RWPE1 (cell line): Measurements from ENCODE around the gene AP3D1.

Experiments
- CTCF ChIA-PET: fragments of 350-600 bp; sonication (Branson Sonifier 250); formaldehyde crosslinking; extraction: SDS; loops from one replicate; lab custom pipeline; 2021; lab: Yijun Ruan, JAX
- POLR2A ChIA-PET: fragments of 400-600 bp; formaldehyde crosslinking; extraction: SDS; loops from one replicate; lab custom pipeline; 2020; ENCODE audit warnings: antibody characterized with exemption; ENCODE audit not compliant: low non-redundant PET; lab: Yijun Ruan, JAX
- DNase-seq: peaks from one replicate; pipeline ENCODE4 v3.0.0; 2012; ENCODE audit warnings: low spot score
- H3K27ac ChIP-seq: fragments of 450-650 bp; 2 replicates; pipeline ENCODE4 v1.5.1; 2017
- TF ChIP-seq, protein P1 (sequence below): fragments of 450-650 bp; conservative IDR thresholded peaks from 2 replicates; pipeline ENCODE4 v1.5.1; 2017; ENCODE audit warnings: low read depth, mild to moderate bottlenecking

The AP3D1 gene

DNA sequence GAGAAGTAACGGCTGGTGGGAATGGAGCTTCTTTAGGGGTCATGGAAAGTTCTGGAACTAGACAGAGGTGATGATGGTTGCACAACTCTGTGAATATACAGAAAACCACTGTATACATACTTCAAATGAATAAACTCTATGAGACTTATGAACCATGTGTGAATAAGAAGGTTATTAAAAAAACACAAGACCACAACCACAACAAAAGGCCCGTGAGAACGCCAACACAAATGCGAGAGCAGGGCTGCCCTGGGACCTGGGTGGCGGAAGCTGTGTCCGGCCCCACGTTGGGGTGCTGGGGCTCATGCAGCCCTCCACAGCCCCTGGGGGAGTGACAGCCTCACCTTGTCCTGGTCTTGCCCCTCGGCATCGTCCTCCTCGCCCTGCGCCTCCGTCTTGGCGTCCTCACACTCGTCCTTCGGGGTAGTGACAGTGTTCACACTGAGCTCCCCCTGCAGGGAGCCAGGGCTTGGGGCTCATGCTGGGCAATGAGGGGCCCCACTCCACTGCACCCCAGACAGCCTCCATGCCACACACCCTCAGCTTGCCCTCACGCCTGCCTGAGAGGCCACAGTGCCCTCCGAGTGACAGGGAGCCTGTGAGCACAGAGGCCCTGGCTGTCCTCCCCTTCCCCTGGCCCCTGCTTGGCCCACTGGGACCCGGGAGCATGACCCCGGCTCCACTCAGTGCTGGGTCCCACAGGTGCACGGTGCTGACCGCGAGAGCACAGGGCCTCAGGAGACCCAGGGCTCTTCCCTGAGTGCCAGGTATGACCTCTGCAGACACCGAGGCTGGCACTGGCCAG, 38.6 kb downstream of the AP3D1 start:
- TF ChIP-seq, protein P1, sequence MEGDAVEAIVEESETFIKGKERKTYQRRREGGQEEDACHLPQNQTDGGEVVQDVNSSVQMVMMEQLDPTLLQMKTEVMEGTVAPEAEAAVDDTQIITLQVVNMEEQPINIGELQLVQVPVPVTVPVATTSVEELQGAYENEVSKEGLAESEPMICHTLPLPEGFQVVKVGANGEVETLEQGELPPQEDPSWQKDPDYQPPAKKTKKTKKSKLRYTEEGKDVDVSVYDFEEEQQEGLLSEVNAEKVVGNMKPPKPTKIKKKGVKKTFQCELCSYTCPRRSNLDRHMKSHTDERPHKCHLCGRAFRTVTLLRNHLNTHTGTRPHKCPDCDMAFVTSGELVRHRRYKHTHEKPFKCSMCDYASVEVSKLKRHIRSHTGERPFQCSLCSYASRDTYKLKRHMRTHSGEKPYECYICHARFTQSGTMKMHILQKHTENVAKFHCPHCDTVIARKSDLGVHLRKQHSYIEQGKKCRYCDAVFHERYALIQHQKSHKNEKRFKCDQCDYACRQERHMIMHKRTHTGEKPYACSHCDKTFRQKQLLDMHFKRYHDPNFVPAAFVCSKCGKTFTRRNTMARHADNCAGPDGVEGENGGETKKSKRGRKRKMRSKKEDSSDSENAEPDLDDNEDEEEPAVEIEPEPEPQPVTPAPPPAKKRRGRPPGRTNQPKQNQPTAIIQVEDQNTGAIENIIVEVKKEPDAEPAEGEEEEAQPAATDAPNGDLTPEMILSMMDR, result no peak
- CTCF ChIA-PET, result no interaction called here
- H3K27ac ChIP-seq, result peak overlapping the region; percentile 66
- POLR2A ChIA-PET, result no interaction called here
- no peak for DNase-seq

DNA sequence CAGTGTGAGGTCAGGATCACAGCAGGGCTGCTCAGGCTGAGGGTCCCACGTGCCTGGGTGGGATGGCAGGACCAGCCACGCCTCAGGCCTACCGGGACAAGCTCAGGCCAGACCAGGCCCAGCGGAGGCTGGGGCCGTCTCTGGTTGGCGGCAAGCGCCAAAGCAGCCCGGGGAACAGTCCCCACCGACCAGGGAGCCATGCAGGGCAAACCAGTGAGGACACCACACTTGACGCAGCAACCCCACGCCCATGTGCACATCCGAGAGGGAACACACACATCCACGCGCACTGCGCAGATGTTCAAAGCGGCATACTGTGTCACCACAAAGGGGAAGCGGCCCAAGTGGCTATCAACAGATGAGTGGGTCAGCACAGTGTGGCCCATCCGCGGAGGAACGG, 39.5 kb downstream of the AP3D1 start:
- ChIA-PET POLR2A (no interaction called here), CTCF (no interaction called here)
- DNase-seq, result no peak
- TF ChIP-seq, protein P1, result no peak
- H3K27ac ChIP-seq, result peak overlapping the region; percentile 5; the same call in 1 of the 2 replicates

DNA sequence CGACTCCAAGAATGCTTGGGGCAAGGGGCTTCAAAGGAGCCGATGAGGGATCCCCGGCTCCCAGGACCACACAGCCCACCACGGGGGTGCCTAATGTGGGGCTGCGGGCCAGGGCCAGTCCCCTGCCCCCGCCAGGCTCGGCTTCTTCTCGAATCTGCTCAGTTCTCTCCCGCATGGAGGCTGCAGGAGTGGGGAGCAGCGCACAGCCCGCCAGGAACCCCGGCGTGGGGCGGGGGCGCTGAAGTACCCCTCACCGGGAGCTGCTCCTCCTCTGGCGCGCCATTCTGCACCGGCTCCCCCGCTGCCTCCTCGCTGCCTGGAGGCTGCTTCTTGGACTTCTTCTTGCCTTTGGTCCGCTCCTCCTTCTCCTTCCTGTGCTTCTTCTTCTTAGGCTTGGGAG, 39.9 kb downstream of the AP3D1 start:
- POLR2A ChIA-PET, result no interaction called here

DNA sequence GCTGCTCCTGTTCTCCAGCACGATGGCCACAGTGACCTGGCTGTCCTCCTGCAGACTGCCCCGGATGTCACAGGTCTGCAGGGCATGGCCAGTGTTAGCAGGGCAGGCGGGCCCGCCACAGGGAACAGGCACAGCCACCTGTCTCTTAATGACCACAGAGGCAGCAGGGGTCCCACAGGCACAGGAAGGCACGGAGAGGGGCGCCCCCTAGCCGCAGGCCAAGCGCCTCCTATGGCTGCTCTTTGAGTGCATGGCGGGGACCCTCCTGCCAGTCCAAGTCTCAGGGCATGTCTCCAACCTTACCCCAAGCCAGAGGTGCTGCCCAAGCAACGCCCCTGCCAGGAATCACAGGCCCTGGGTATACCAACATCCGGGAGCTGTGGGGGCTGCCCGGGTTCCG, 40.5 kb downstream of the AP3D1 start:
- ChIA-PET CTCF (no interaction called here), POLR2A (no interaction called here)
- DNase-seq, result no peak

More for the DNA sequence above, 39.9 kb downstream of the AP3D1 start:
- CTCF ChIA-PET, result no interaction called here
- no peak for DNase-seq
- TF ChIP-seq, protein P1, result no peak
- peak overlapping the region; percentile 5; the same call in 1 of the 2 replicates for H3K27ac ChIP-seq

DNA sequence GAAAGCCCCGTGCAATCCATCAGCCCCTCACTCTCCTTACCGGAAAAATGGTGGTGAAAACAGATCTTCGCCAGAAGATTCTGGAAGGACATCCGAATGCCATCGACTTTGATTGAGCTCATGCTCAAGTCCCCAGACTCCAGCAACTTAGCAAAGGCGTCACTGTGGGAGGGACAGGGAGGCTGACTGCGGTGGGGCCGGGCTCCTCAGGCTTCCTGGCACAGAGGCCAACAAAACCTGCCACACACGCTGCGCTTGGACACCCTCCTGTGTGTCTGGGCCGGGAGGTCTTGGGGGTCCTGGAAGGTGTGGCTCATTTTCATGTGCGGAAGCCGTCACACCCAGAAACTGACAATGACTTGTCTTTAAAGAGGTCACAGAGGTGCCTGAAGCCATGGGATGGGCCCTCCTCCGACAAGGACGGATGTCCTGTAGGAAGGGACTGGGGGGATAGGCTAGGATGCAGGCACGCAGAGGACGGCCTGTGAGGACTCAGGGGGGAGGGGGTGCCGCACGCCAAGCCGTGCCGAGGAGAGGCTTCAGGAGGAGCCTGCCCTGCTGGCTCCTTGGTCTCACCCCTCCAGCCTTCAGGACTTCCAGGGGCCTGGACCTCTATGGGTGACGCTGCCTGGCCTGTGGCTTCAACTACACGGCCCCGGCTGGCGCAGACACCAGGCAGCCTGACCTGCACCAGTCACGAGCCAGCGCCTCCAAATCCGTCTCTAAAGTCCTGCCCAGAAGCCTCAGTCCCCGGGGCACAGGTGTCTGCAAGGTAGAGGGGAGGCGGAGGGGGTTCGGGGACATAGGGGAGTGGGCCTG, 42.1 kb downstream of the AP3D1 start:
- CTCF ChIA-PET, result interaction anchor here (0.6 kb wide), 1 partner anchor 157 kb away, joined by 3 read pairs; no protein-coding TSS in a partner anchor
- DNase-seq, result no peak
- peak overlapping the region; percentile 32 for H3K27ac ChIP-seq
- POLR2A ChIA-PET, result no interaction called here
- TF ChIP-seq, protein P1, result no peak

More for the DNA sequence above, 40.5 kb downstream of the AP3D1 start:
- TF ChIP-seq, protein P1, result no peak
- H3K27ac ChIP-seq, result peak overlapping the region; percentile 5; the same call in 1 of the 2 replicates

DNA sequence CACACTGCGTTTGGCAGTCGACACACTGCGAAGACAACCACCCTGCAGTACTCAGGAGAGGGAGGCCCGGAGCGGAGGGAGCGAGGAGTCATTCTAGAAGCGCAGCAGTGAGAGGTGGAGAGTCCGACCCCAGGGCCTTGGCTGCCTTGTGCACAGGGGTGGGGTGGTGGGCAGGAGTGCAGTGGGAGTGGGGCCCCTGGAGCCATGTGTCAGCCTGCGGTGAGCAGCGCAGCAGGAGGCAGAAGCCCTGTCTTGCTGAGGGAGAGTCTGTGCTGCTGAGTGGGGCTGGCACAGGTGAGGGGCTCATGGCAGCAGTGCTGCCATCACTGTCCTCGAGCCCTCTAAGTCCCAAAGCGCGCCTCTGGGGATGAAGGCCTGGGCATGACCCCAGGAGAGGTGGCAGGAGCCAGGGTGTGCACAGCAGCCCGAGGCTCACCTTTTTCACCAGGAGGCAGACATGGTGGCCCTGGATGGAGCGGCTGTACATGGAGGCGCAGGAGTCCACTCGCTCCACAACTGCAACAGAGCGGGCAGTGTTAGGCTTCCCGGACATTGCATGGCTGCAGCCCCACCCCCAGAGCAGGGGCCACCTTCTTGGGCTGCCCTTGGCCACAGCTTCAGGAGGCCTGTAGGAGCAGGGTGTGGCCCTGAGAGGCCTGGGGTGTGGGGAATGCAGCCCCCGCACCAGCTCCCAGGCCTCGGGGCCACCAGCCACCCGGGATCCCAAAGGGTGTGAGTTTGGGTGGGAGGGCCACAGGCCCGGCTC, 42.9 kb downstream of the AP3D1 start:
- DNase-seq, result no peak
- H3K27ac ChIP-seq, result peak overlapping the region; percentile 32
- POLR2A ChIA-PET, result no interaction called here
- CTCF ChIA-PET, result no interaction called here
- TF ChIP-seq, protein P1, result no peak
